ENCODE data around the gene DISP3.

DNA sequence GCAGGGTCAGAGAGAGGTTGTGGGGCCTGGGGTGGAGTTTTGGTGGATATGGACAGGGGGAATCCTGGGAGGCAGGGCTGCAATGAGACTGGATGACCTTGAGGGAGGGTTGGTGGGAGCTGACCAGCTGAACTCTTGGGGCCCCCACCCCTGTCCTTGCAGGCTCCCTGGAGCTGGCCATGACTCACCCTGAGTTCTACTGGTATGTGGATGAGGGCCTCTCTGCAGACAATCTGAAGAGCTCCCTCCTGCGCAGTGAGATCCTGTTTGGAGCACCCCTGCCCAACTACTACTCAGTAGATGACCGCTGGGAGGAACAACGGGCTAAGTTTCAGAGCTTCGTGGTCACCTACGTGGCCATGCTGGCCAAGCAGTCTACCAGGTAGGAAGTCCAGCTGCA lies 23.6 kb downstream of the DISP3 start:
- TF ChIP-seq YY1 (IDR thresholded peaks at IDR 0.05; ENCODE audit: insufficient read depth, insufficient read length) (no peak), SUZ12 (IDR thresholded peaks at IDR 0.05; ENCODE audit: extremely low read depth, insufficient read depth, insufficient read length) (no peak)

Measured in NT2/D1 (cell line).